H1 (cell line): ENCODE data around the gene PTPRO.

ENCODE experiments used
- CHD2 ChIP-seq: IDR thresholded peaks from 2 replicates; pipeline ENCODE4 v1.6.1; 2012; ENCODE audit warnings: low read length, improper control_type of control experiment
- CTCF ChIP-seq, 3 experiments: IDR thresholded peaks; 1 replicate in 2 of 3; 2 replicates in 1 of 3; pipeline versions ENCODE4 v1.5.1 to v1.6.1; 2011; ENCODE audit warnings: low read length in 3 of 3, mild to moderate bottlenecking in 3 of 3, inconsistent platforms in 2 of 3, low read depth in 1 of 3, moderate library complexity in 1 of 3; ENCODE audit not compliant: insufficient read depth in 1 of 3; ENCODE audit errors: control extremely low read depth in 1 of 3
- POLR2AphosphoS5 ChIP-seq: IDR thresholded peaks from 2 replicates; pipeline ENCODE4 v1.6.1; 2011; ENCODE audit warnings: low read depth, low read length

- TF ChIP-seq CTCF (IDR thresholded peaks at IDR 0.05; ENCODE audit: control extremely low read depth in 1 of 3, insufficient read depth in 1 of 3, low read depth in 1 of 3, low read length in 3 of 3) (no peak), CHD2 (no peak), POLR2AphosphoS5 (no peak)
Observed at GRCh38 chr12:15633201-15633600, 310.9 kb downstream of the PTPRO start.
